HEK293T (cell line): ENCODE results near the gene SLC6A19.

ENCODE experiments used
- ARNT ChIP-seq: fragments of 450-650 bp; IDR thresholded peaks from 2 replicates; pipeline ENCODE4 v1.6.1; 2017; ENCODE audit warnings: mild to moderate bottlenecking
- BHLHE40 ChIP-seq: fragments of 450-650 bp; IDR thresholded peaks from 2 replicates; pipeline ENCODE4 v1.6.1; 2016; ENCODE audit warnings: mild to moderate bottlenecking, moderate library complexity, borderline replicate concordance
- FOXA1 ChIP-seq: fragments of 450-650 bp; IDR thresholded peaks from 2 replicates; pipeline ENCODE4 v1.6.1; 2016; ENCODE audit warnings: mild to moderate bottlenecking

GRCh38 chr5:1262381-1262780, 61.0 kb downstream of the SLC6A19 start:
- no peak for TF ChIP-seq ARNT
- TF ChIP-seq BHLHE40, result no peak
- no peak for TF ChIP-seq FOXA1
